Astrocyte (in vitro differentiated cells and primary cell): ENCODE measurements around the gene DHX38. TPM values are rescaled to one million over a fixed set of nuclear protein-coding genes. Genes with fewer than 3 reads are reported as not detected.

Experiments
- DNase-seq: peaks from one replicate; pipeline ENCODE4 v3.0.0-alpha.2; 2010; ENCODE audit warnings: low read depth
- FAIRE-seq: peaks from 2 replicates; lab custom pipeline; 2011; peaks lifted over from hg19 to GRCh38; lab: Jason Lieb, UNC
- H2AFZ ChIP-seq: 2 replicates; pipeline ENCODE4 v1.6.0; 2012; ENCODE audit warnings: low read depth, low read length, inconsistent platforms
- H3K27ac ChIP-seq: 2 replicates; pipeline ENCODE4 v1.5.1; 2011; ENCODE audit warnings: low read depth, low read length, inconsistent platforms
- H3K27me3 ChIP-seq: 2 replicates; pipeline ENCODE4 v1.6.0; 2011; ENCODE audit warnings: low read length, inconsistent platforms; ENCODE audit not compliant: insufficient read depth
- H3K36me3 ChIP-seq: 2 replicates; pipeline ENCODE4 v1.5.1; 2011; ENCODE audit warnings: low read length, inconsistent platforms; ENCODE audit not compliant: insufficient read depth
- H3K4me1 ChIP-seq: 2 replicates; pipeline ENCODE4 v1.5.1; 2011; ENCODE audit warnings: low read length, inconsistent platforms; ENCODE audit not compliant: insufficient read depth
- H3K4me2 ChIP-seq: 2 replicates; pipeline ENCODE4 v1.6.0; 2012; ENCODE audit warnings: low read length, inconsistent platforms
- H3K4me3 ChIP-seq: 2 replicates; pipeline ENCODE4 v1.5.1; 2011; ENCODE audit warnings: low read depth, mild to moderate bottlenecking, low read length, inconsistent platforms; ENCODE audit not compliant: insufficient read depth
- H3K79me2 ChIP-seq: 2 replicates; pipeline ENCODE4 v1.6.0; 2012; ENCODE audit warnings: mild to moderate bottlenecking, low read length, inconsistent platforms; ENCODE audit not compliant: insufficient read depth
- H3K9ac ChIP-seq: 2 replicates; pipeline ENCODE4 v1.6.0; 2012; ENCODE audit warnings: mild to moderate bottlenecking, low read length, inconsistent platforms
- H3K9me3 ChIP-seq: 2 replicates; pipeline ENCODE4 v1.5.1; 2012; ENCODE audit warnings: low read depth, mild to moderate bottlenecking, low read length, inconsistent platforms; ENCODE audit not compliant: insufficient read depth
- H4K20me1 ChIP-seq: 2 replicates; pipeline ENCODE4 v1.6.0; 2012; ENCODE audit warnings: low read length, inconsistent platforms; ENCODE audit not compliant: insufficient read depth
- H3K27ac Mint-ChIP-seq: one replicate; pipeline ENCODE4 v1.8.0; 2021; ENCODE audit warnings: mild to moderate bottlenecking, mixed read lengths; ENCODE audit not compliant: unreplicated experiment
- H3K27me3 Mint-ChIP-seq: one replicate; pipeline ENCODE4 v1.8.0; 2021; ENCODE audit warnings: low read depth, mixed read lengths; ENCODE audit not compliant: unreplicated experiment
- H3K36me3 Mint-ChIP-seq: one replicate; pipeline ENCODE4 v1.8.0; 2021; ENCODE audit warnings: low read depth, mixed read lengths; ENCODE audit not compliant: unreplicated experiment
- H3K4me1 Mint-ChIP-seq: one replicate; pipeline ENCODE4 v1.8.0; 2021; ENCODE audit warnings: low read depth, mixed read lengths; ENCODE audit not compliant: unreplicated experiment
- H3K4me3 Mint-ChIP-seq: one replicate; pipeline ENCODE4 v1.8.0; 2021; ENCODE audit warnings: mild to moderate bottlenecking, moderate library complexity, mixed read lengths; ENCODE audit not compliant: unreplicated experiment
- H3K9me3 Mint-ChIP-seq: one replicate; pipeline ENCODE4 v1.8.0; 2021; ENCODE audit warnings: mild to moderate bottlenecking, mixed read lengths; ENCODE audit not compliant: unreplicated experiment
- CTCF ChIP-seq: IDR thresholded peaks from 2 replicates; pipeline ENCODE4 v1.5.1; 2011; ENCODE audit warnings: low read depth, mild to moderate bottlenecking, inconsistent platforms, low read length, moderate library complexity; ENCODE audit not compliant: insufficient read depth
- EZH2 ChIP-seq: IDR thresholded peaks from 2 replicates; pipeline ENCODE4 v1.6.1; 2012; ENCODE audit warnings: mild to moderate bottlenecking, low read length, inconsistent platforms; ENCODE audit not compliant: insufficient read depth
- total RNA-seq: library from RNA; stranded (reverse); gene quantifications from 2 replicates; pipeline ENCODE4 v1.2.1, GENCODE V29; 2021

The DHX38 gene
- total RNA-seq, 1 donor from 2014 or later = 49.0 TPM

DNA sequence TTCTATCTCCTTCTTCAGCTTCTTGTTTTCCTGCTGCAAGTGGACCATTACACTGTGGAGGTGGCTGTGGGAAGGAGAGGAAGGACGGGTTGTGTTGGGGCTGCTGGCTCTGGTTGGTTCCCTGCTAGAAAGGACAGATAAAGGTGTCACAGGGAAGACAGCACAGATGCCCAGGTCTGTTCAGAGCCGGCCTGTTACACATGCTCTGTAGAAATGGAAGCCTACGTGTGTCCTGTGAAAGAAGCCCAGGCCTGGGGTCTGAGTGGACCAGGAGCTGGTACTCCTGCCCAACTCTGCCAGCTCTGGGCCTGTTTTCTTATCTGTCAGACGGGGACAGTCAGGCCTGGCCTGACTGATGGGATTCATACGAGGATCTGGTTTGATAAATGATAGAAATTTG is 26.4 kb downstream of the DHX38 start:
- Histone ChIP-seq H3K9me3 (no peaks in the 10 kb centered on the region), H3K9ac (no peak overlapping the region), H2AFZ (no peak overlapping the region), H4K20me1 (no peaks in the 10 kb centered on the region), H3K36me3 (no peaks in the 10 kb centered on the region), H3K4me1 (no peaks in the 10 kb centered on the region), H3K27ac (no peak overlapping the region), H3K79me2 (no peaks in the 10 kb centered on the region), H3K4me2 (no peak overlapping the region), H3K4me3 (no peak overlapping the region), H3K27me3 (no peaks in the 10 kb centered on the region)
- Mint-ChIP-seq H3K4me3 (no peak overlapping the region), H3K36me3 (peaks cover 2% of the 10 kb centered on the region), H3K9me3 (no peaks in the 10 kb centered on the region), H3K27me3 (peaks cover 2% of the 10 kb centered on the region), H3K4me1 (no peaks in the 10 kb centered on the region), H3K27ac (no peak overlapping the region)
- DNase-seq = no peak
- TF ChIP-seq CTCF (no peak), EZH2 (no peak)
- no peak for FAIRE-seq

DNA sequence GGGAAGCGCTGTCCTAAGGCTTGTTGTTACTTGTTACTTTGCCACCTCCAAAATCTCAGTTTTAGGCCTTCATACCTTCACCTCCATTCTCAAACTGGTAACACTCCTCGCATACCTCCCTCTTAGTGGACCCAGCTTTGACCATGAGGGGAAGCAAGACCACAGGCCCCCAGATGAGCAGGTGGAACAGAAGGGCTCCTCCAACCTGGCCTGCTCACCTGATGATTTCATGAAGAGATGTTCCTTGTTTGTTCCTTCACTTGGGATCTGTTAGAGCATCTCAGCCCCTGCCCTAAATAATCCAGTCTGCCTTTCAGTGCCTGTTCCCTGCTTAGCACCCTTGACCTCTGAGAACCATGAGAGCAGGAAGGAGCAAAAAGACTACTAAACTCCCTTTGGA is 28.7 kb downstream of the DHX38 start:
- Mint-ChIP-seq H3K27me3 (peaks cover 2% of the 10 kb centered on the region), H3K9me3 (no peaks in the 10 kb centered on the region), H3K4me3 (no peak overlapping the region), H3K36me3 (peaks cover 2% of the 10 kb centered on the region), H3K4me1 (no peaks in the 10 kb centered on the region), H3K27ac (no peak overlapping the region)
- Histone ChIP-seq H3K27me3 (no peaks in the 10 kb centered on the region), H3K36me3 (no peaks in the 10 kb centered on the region), H3K27ac (no peak overlapping the region), H3K79me2 (no peaks in the 10 kb centered on the region), H4K20me1 (no peaks in the 10 kb centered on the region), H3K9me3 (no peaks in the 10 kb centered on the region), H3K4me2 (no peak overlapping the region), H3K9ac (no peak overlapping the region), H3K4me1 (no peaks in the 10 kb centered on the region), H3K4me3 (no peak overlapping the region), H2AFZ (no peak overlapping the region)
- TF ChIP-seq EZH2 (no peak), CTCF (no peak)
- FAIRE-seq (no peak), DNase-seq (no peak)

GRCh38 chr16:72122916-72123315 is 29.3 kb downstream of the DHX38 start:
- no peaks in the 10 kb centered on the region for H3K27me3 ChIP-seq
- no peak overlapping the region for H3K9ac ChIP-seq
- Mint-ChIP-seq H3K36me3 (peaks cover 2% of the 10 kb centered on the region), H3K4me1 (no peaks in the 10 kb centered on the region), H3K27me3 (peaks cover 2% of the 10 kb centered on the region), H3K27ac (no peak overlapping the region), H3K4me3 (no peak overlapping the region), H3K9me3 (no peaks in the 10 kb centered on the region)
- no peak overlapping the region for H2AFZ ChIP-seq
- no peaks in the 10 kb centered on the region for H4K20me1 ChIP-seq
- no peak overlapping the region for H3K4me2 ChIP-seq
- H3K79me2 ChIP-seq = no peaks in the 10 kb centered on the region
- no peak for DNase-seq
- no peaks in the 10 kb centered on the region for H3K4me1 ChIP-seq
- TF ChIP-seq EZH2 (no peak), CTCF (no peak)
- no peaks in the 10 kb centered on the region for H3K36me3 ChIP-seq
- no peaks in the 10 kb centered on the region for H3K9me3 ChIP-seq
- no peak overlapping the region for H3K4me3 ChIP-seq
- FAIRE-seq = no peak
- H3K27ac ChIP-seq = no peak overlapping the region
